Activated CD4-positive, alpha-beta T cell treated with anti-CD3 and anti-CD28 coated beads for 36 hours (primary cell): Measurements from ENCODE around the gene GAA. TPM values are rescaled to one million over a fixed set of nuclear protein-coding genes. Genes with fewer than 3 reads are reported as not detected.

Experiments used
- ATAC-seq: fragments of 200-7000 bp; cut with Tn5 transposase; one replicate; pipeline ENCODE4 v1.10.0; 2021; ENCODE audit warnings: mild to moderate bottlenecking, moderate library complexity
- CTCF ChIA-PET: fragments of 350-600 bp; sonication (Branson Sonifier 250); formaldehyde crosslinking; loops from one replicate; lab custom pipeline; 2021; ENCODE audit warnings: antibody characterized with exemption; lab: Charles Lee
- POLR2A ChIA-PET: fragments of 350-600 bp; sonication (Branson Sonifier 250); formaldehyde crosslinking; loops from one replicate; lab custom pipeline; 2021; ENCODE audit warnings: antibody characterized with exemption, inconsistent platforms; lab: Charles Lee
- DNase-seq: peaks from one replicate; pipeline ENCODE4 v3.0.0-alpha.2; 2020
- H3K27ac Mint-ChIP-seq: one replicate; pipeline ENCODE4 v1.8.0; 2021; ENCODE audit warnings: mixed read lengths
- H3K27me3 Mint-ChIP-seq: one replicate; pipeline ENCODE4 v1.8.0; 2021; ENCODE audit warnings: mixed read lengths
- H3K36me3 Mint-ChIP-seq: one replicate; pipeline ENCODE4 v1.8.0; 2021; ENCODE audit warnings: low read depth, mixed read lengths
- H3K4me1 Mint-ChIP-seq: one replicate; pipeline ENCODE4 v1.8.0; 2021; ENCODE audit warnings: mixed read lengths
- H3K4me3 Mint-ChIP-seq: one replicate; pipeline ENCODE4 v1.8.0; 2021; ENCODE audit warnings: mild to moderate bottlenecking, moderate library complexity, mixed read lengths
- H3K9me3 Mint-ChIP-seq: one replicate; pipeline ENCODE4 v1.8.0; 2021; ENCODE audit warnings: low read depth, mixed read lengths
- intact Hi-C, 2 experiments: fragments of 100-400 bp; cut with DNase I in 1 of 2; cut with micrococcal nuclease in 1 of 2; formaldehyde crosslinking; loops; one replicate each; pipeline versions ENCODE4 v1.14.2 to v1.15.1; 2022 to 2024; cut with DNase I, micrococcal nuclease
- total RNA-seq, 2 experiments: library from RNA; stranded (reverse); gene quantifications; one replicate each; pipeline ENCODE4 v1.2.3, GENCODE V29; 2021

Gene GAA
- total RNA-seq, 2 experiments from 2014 or later = 28.4 to 32.8 TPM

DNA sequence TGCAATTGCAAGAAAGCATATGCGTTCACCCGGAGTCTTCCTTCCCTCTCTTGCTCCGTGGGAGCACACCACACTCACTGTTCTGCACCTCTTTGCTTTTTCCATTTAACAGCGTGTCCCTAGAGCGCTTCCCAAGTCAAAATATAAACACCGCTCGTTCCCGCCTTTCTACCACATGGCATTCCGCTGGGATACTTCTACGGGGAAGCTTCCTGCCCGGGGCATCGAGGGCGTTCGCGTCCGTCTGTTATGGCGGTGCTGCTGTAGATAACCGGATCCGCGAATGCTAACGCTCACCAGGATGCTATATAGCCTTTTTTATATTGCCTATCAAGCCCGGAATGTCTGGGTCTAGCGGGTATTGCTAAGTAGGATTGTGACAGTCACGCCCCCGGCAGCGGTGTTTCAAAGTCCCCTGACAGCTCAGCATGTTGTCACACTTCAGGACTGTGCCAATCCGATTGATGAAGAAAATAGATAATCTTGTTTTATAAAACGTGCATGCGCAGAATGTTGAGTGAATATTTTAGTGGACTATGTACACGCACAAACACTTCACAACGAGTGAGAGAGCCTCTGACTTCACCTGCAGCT is 33.9 kb upstream of the GAA start:
- no peak for ATAC-seq
- H3K4me1 Mint-ChIP-seq = peaks cover 3% of the 10 kb centered on the region
- no peaks in the 10 kb centered on the region for H3K9me3 Mint-ChIP-seq
- intact Hi-C loops = no loop called here
- H3K27ac Mint-ChIP-seq = no peak overlapping the region
- ChIA-PET CTCF (no interaction called here), POLR2A (no interaction called here)
- DNase-seq = no peak
- no peaks in the 10 kb centered on the region for H3K27me3 Mint-ChIP-seq
- H3K36me3 Mint-ChIP-seq = no peaks in the 10 kb centered on the region
- no peak overlapping the region for H3K4me3 Mint-ChIP-seq

DNA sequence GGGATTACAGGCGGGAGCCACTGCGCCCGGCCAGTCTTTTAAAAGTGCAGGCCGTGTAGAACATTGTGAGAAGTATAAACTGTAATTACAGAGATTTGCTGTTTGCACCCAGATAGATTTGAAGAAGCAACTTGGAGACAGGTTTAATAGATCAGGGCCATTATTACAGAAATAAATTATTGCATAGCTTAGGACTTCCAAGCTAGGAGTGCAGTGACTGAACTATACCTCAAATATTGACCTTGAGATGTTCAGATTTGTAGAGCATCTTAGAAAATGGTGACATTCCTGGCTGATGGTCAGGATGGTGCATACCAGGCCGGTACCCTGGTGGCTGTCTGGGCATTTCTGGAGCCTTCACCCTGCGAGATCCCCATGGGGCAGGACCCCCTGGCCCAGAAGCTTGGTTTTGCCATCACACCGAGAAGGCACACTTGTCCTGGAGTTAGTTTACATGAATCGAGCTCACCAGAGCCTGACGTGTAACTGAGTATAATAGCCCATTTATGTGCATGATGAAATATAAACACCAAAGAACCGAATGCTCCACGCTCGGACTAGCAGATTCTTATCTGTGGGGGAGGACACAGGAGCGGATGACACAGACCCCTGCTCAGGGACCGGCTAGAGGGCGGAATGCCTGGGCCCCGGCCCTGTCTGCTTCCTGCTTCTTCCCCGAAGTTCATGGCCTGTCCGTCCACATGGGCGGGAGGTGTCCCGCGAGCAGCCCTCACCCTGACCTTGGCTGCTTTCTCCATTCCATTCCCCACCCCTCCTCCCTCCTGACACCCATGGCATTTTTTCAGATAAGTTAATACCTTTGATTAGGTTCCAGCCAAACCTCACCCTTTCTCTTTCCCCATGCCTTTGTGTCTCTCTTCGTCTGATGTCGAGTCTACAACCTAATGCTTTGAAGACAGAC is 32.8 kb upstream of the GAA start:
- Mint-ChIP-seq H3K27ac (no peak overlapping the region), H3K4me1 (peaks cover 3% of the 10 kb centered on the region), H3K9me3 (no peaks in the 10 kb centered on the region), H3K36me3 (no peaks in the 10 kb centered on the region), H3K4me3 (no peak overlapping the region), H3K27me3 (no peaks in the 10 kb centered on the region)
- ChIA-PET POLR2A (interaction anchor here (0.7 kb wide), 1 partner anchor 129 kb away, joined by 3 read pairs; no protein-coding TSS in a partner anchor), CTCF (interaction anchor here (0.8 kb wide), 1 partner anchor 87 kb away, joined by 3 read pairs; no protein-coding TSS in a partner anchor)
- DNase-seq (no peak), ATAC-seq (no peak)
- intact Hi-C loops = no loop called here

DNA sequence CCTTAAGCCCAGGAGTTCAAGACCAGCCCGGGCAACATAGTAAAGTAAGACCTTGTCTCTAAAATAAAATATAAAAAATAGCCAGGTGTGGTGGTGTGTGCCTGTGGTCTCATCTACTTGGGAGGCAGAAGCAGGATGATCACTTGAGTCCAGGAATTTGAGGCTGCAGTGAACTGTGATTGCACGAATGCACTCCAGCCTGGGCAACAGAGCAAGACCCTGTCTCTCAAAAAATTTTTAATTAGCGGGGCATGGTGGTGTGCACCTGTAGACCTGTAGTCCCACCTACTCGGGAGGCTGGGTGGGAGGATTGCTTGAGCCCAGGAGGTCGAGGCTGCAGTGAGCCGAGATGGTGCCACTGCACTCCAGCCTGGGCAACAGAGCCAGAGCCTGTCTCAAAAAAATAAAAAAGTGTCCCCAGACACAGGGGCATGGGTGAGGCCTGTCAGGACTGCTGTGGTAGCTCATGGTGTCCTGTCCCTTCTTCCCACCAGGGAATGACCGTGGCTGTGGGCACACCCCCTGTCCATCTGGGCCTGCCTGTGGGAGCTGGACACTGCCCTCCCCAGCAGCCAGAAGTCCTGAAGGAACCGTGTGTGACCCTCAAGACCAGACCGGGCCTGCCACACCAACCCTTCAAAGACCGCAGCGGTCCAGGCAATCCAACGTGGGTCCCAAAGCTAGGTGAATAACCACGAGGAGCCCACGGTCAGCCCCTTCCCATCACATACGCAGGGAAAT is 30.8 kb upstream of the GAA start:
- Mint-ChIP-seq H3K9me3 (no peaks in the 10 kb centered on the region), H3K27ac (no peak overlapping the region)

DNA sequence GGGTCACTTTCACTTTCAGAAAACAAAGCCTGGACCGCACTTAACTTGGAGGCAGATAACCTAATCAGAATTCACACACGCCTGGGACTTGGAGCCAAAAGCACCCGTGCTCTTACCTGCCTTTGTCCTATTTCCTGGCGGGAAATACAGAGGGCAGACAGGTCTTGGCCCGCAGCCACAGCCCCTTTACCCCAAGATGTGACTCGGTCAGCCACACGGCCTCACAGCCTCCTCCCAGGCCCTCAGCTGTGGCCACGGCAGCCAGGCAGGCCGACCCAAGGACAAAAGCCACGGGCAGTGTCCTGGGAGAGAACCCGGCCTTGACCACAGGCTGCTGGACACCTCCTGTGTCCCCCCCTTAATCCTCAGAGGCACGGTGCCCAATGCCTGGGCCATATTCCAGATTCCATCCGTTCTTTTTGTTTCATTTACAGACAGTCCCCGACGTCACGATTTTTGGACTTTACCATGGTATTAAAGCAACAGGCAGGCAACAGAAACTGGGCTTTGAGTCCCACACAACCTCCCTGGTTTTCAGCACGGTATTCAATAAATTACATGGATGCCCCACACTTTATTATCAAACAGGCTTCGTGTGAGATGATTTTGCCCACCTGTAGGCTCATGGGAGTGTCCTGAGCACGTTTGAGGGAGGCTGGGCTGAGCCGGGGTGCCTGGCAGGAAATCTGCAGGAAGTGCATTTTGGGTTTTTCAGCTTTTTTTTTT is 30.1 kb upstream of the GAA start:
- intact Hi-C loops = no loop called here
- DNase-seq (no peak), ATAC-seq (no peak)
- Mint-ChIP-seq H3K27me3 (no peaks in the 10 kb centered on the region), H3K4me1 (peaks cover 3% of the 10 kb centered on the region), H3K4me3 (no peak overlapping the region), H3K36me3 (no peaks in the 10 kb centered on the region), H3K27ac (no peak overlapping the region), H3K9me3 (no peaks in the 10 kb centered on the region)
- POLR2A ChIA-PET = no interaction called here
- CTCF ChIA-PET = no interaction called here

More for the DNA sequence above, 30.8 kb upstream of the GAA start:
- POLR2A ChIA-PET = interaction anchor here (0.7 kb wide), 1 partner anchor 116 kb away, joined by 5 read pairs; no protein-coding TSS in a partner anchor
- ATAC-seq = no peak
- Mint-ChIP-seq H3K27me3 (no peaks in the 10 kb centered on the region), H3K4me1 (peaks cover 3% of the 10 kb centered on the region), H3K36me3 (no peaks in the 10 kb centered on the region), H3K4me3 (no peak overlapping the region)
- no peak for DNase-seq
- CTCF ChIA-PET = no interaction called here
- intact Hi-C loops = no loop called here

DNA sequence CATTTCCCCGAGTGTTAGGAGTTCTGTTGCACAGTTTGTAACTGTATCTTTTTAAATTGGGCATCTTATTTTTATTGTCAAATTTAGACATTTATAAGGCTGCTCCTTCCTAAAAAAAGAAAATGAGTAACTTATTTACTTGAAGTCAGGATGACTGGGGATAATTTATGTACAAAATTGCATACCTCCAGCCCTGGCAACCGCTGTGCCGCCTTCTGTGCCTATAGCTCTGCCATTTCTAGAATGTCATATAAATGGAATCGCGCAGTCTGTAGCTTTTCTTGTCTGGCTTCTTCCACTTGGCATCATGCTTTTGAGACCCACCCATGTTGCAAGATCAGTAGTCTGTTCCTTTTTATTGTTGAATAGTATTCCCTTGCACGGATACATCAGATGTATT is 29.0 kb upstream of the GAA start:
- no peak overlapping the region for H3K27ac Mint-ChIP-seq
- no peaks in the 10 kb centered on the region for H3K36me3 Mint-ChIP-seq
- DNase-seq (no peak), ATAC-seq (no peak)
- H3K4me1 Mint-ChIP-seq = peaks cover 3% of the 10 kb centered on the region
- intact Hi-C loops = no loop called here
- H3K27me3 Mint-ChIP-seq = no peaks in the 10 kb centered on the region
- ChIA-PET CTCF (no interaction called here), POLR2A (interaction anchor here (0.6 kb wide), 1 partner anchor 1786 kb away, joined by 3 read pairs; no protein-coding TSS in a partner anchor)
- H3K4me3 Mint-ChIP-seq = no peak overlapping the region
- H3K9me3 Mint-ChIP-seq = no peaks in the 10 kb centered on the region

DNA sequence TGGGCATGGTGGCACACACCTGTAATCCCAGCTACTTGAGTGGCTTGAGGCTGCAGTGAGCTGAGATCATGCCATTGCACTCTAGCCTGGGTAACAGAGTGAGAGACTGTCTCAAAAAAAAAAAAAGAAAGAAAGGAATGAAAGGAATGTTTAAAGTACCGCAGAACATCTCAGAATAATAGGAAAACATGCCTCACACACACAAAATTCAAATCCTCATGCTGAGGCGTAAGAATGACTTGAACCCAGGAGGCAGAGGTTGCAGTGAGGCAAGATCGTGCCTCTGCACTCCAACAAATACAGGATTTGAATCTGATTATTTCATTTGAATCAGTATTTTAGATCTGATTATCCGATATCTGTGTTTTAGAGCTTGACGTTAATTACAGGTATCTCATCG is 21.3 kb upstream of the GAA start:
- CTCF ChIA-PET = interaction anchor here (0.5 to 1.4 kb wide), 3 partner anchors 9 to 146 kb away, joined by 3 to 4 read pairs (median 3); no protein-coding TSS in a partner anchor
- H3K36me3 Mint-ChIP-seq = no peaks in the 10 kb centered on the region
- no peaks in the 10 kb centered on the region for H3K9me3 Mint-ChIP-seq
- no peak overlapping the region for H3K27ac Mint-ChIP-seq
- no peaks in the 10 kb centered on the region for H3K27me3 Mint-ChIP-seq
- no peak overlapping the region for H3K4me3 Mint-ChIP-seq
- no peak for ATAC-seq
- no peak for DNase-seq
- H3K4me1 Mint-ChIP-seq = peaks cover 3% of the 10 kb centered on the region
- POLR2A ChIA-PET = no interaction called here
- intact Hi-C loops = loop anchor here in 1 of 2 experiments (5.0 kb wide), 1 partner anchor 73 kb away; no protein-coding TSS in a partner anchor

DNA sequence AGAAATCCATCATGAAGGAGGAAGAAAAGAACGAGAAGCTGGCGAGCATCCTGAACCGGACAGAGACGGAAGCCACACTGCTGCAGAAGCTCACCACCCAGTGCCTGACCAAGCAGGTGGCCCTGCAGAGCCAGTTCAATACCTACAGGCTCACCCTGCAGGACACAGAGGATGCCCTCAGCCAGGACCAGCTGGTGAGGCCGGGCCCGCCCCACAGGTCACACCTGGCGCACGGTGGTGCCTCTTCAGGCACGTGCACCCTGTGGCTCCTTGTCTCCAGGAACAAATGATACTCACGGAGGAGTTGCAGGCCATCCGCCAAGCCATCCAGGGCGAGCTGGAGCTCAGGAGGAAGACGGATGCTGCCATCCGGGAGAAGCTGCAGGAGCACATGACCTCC is 19.8 kb upstream of the GAA start:
- peaks cover 3% of the 10 kb centered on the region for H3K4me1 Mint-ChIP-seq
- ATAC-seq (no peak), DNase-seq (no peak)
- no peaks in the 10 kb centered on the region for H3K27me3 Mint-ChIP-seq
- intact Hi-C loops = loop anchor here in 1 of 2 experiments (5.0 kb wide), 1 partner anchor 74 kb away; no protein-coding TSS in a partner anchor
- no peak overlapping the region for H3K4me3 Mint-ChIP-seq
- H3K36me3 Mint-ChIP-seq = no peaks in the 10 kb centered on the region
- ChIA-PET CTCF (interaction anchor here (0.6 to 1.6 kb wide), 7 partner anchors 20 to 876 kb away, joined by 3 to 6 read pairs (median 4); partner anchors contain the start of gene GAA), POLR2A (no interaction called here)
- no peak overlapping the region for H3K27ac Mint-ChIP-seq
- no peaks in the 10 kb centered on the region for H3K9me3 Mint-ChIP-seq

DNA sequence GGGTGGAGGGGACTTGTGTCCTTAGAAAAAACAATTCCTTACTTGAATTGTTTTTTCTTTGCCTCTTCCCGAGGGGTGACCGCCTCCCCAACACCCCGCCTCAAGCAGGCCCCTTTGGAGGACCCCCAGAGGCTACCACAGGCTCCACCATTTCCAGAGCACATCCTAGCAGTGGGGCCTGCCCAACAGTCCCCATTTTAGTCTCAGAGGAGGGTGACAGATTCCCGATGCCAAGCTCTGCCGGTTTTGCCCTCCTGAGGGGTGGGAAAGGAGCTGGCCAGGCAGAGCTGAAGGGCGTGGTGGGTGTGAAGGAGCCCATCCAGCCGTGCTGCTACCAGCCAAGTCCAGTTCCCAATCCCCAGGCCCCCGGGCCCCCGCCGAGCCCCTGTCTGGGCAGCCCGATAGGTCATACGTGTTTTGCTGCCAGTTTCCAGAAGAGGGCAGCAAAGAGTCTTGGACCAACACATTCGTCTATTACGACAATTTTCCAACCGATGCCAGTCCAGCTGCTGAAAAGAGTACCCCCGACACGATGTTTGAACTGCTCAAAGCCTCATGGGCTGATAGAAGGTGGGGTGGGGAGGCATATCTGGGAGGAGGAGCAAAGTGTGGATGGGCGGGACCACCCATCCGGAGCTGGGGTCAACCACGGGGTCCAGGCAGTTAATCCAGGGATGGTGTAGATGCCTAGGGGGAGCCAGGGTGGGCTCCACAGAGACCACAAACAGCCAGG is 18.8 kb upstream of the GAA start:
- Mint-ChIP-seq H3K36me3 (no peaks in the 10 kb centered on the region), H3K9me3 (no peaks in the 10 kb centered on the region), H3K27ac (no peak overlapping the region), H3K4me3 (no peak overlapping the region), H3K27me3 (no peaks in the 10 kb centered on the region), H3K4me1 (peaks cover 3% of the 10 kb centered on the region)
- DNase-seq (peak; percentile 80), ATAC-seq (peak; percentile 91)
- intact Hi-C loops = loop anchor here in 1 of 2 experiments (1.0 to 5.0 kb wide), 3 partner anchors 19 to 170 kb away; partner anchors contain the start of gene GAA
- POLR2A ChIA-PET = interaction anchor here (0.5 to 0.6 kb wide), 2 partner anchors 24 to 314 kb away, joined by 3 read pairs; no protein-coding TSS in a partner anchor
- CTCF ChIA-PET = interaction anchor here (0.6 to 1.6 kb wide), 16 partner anchors 10 to 500 kb away, joined by 3 to 8 read pairs (median 3); partner anchors contain the start of gene GAA

DNA sequence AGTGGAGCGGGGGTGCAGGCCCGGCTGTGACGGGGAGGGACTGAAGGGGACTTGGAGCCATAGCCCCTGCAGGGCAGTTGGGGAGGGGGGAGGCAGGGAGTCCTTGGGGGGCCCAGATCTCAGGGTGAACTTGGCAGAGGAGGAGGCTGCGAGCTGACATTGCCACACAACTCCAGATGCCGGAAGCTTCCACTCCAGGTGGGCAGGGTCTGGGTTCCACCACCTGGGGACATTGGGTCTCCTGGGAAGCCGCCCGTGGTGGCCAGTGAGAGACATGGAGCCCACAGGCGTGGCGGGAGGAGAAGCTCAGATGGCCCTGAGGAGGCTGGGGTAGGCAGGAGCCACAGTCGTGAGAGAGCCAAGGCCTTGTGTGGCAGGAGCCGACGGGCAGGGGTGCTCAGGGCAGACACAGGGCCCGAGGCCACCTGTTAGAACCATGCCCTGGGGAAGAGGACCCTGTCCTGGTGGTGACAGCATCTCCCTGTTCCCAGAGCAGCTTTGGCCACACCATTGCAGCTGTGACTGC is 18.2 kb upstream of the GAA start:
- Mint-ChIP-seq H3K4me1 (peaks cover 3% of the 10 kb centered on the region), H3K4me3 (no peak overlapping the region), H3K9me3 (no peaks in the 10 kb centered on the region), H3K27ac (no peak overlapping the region), H3K27me3 (no peaks in the 10 kb centered on the region), H3K36me3 (no peaks in the 10 kb centered on the region)
- ATAC-seq (no peak), DNase-seq (no peak)
- POLR2A ChIA-PET = interaction anchor here (0.5 to 0.6 kb wide), 2 partner anchors 23 to 313 kb away, joined by 3 read pairs; no protein-coding TSS in a partner anchor
- CTCF ChIA-PET = interaction anchor here (0.6 to 1.6 kb wide), 12 partner anchors 9 to 500 kb away, joined by 3 to 8 read pairs (median 3); partner anchors contain the start of gene GAA
- intact Hi-C loops = loop anchor here in 1 of 2 experiments (2.0 to 5.0 kb wide), 2 partner anchors 76 to 170 kb away; no protein-coding TSS in a partner anchor
